ENCODE results near the gene SCYL2. TPM values are rescaled to one million over a fixed set of nuclear protein-coding genes. Genes with fewer than 3 reads are reported as not detected.
"Not testable (repeated sequence)": the region's sequence is repeated elsewhere in the genome, so short reads cannot be mapped to it uniquely, and the experiment has no call there.

The SCYL2 gene
- total RNA-seq, 2 experiments from 2014 or later = 37.5 to 40.8 TPM

DNA sequence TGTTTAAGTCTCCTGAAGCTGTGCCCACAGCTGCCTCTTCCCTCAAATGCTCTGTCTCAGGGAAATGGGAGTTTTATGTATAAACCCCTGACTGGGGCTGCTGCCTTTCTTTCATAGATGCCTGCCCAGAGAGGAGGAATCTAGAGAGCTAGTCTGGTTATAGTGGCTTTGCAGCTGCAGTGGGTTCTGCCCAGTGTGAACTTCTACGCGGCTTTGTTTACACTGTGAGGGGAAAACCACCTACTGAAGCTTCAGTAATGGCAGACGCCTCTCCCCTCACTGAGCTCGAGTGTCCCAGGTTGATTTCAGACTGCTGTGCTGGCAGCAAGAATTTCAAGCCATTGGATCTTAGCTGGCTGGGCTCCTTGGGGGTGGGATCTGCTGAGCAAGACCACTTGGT is 36.9 kb downstream of the SCYL2 start:
- H3K4me3 Mint-ChIP-seq = no peak overlapping the region

DNA sequence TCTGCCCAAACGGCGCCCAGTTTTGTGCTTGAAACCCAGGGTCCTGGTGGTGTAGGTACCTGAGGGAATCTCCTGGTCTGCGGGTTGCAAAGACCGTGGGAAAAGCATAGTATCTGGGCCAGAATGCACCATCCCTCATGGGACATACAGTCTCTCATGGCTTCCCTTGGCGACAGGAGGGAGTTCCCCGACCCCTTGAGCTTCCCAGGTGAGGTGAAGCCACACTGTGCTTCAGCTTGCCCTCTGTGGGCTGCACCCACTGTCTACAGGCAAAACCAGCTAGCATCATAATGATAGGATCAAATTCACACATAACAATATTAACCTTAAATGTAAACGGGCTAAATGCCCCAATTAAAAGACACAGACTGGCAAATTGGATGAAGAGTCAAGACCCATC is 37.4 kb downstream of the SCYL2 start:
- POLR2A ChIA-PET; ATAC-seq (ENCODE audit: poor library complexity); H3K4me3 Mint-ChIP-seq; H3K27me3 ChIP-seq (ENCODE audit: control insufficient read depth in 1 of 2, insufficient read depth in 2 of 2, low read length in 2 of 2); H3K27me3 Mint-ChIP-seq; CTCF ChIA-PET; DNase-seq; H3K4me1 ChIP-seq (ENCODE audit: insufficient read depth, low read length); H3K27ac ChIP-seq (ENCODE audit: low read depth in 1 of 2, low read length in 2 of 2); intact Hi-C loops (cut with DNase I, micrococcal nuclease); H3K27ac Mint-ChIP-seq; H3K4me1 Mint-ChIP-seq (ENCODE audit: low read depth); H3K4me3 ChIP-seq (ENCODE audit: low read length): not testable (repeated sequence)
- peaks cover 0 to 10% of the 10 kb centered on the region in 2 experiments for H3K9me3 ChIP-seq (ENCODE audit: control insufficient read depth in 1 of 2, insufficient read depth in 1 of 2, low read length in 2 of 2)
- Mint-ChIP-seq H3K36me3 (ENCODE audit: low read depth) (peaks cover 97% of the 10 kb centered on the region), H3K9me3 (peaks cover 16% of the 10 kb centered on the region)
- H3K36me3 ChIP-seq (ENCODE audit: insufficient read depth, low read length) = peaks cover 33% of the 10 kb centered on the region

More for the DNA sequence above, 36.9 kb downstream of the SCYL2 start:
- Histone ChIP-seq H3K4me1 (ENCODE audit: insufficient read depth, low read length) (no peaks in the 10 kb centered on the region), H3K4me3 (ENCODE audit: low read length) (no peak overlapping the region), H3K27me3 (ENCODE audit: control insufficient read depth in 1 of 2, insufficient read depth in 2 of 2, low read length in 2 of 2) (no peaks in the 10 kb centered on the region), H3K9me3 (ENCODE audit: control insufficient read depth in 1 of 2, insufficient read depth in 1 of 2, low read length in 2 of 2) (peaks cover 0 to 10% of the 10 kb centered on the region in 2 experiments), H3K36me3 (ENCODE audit: insufficient read depth, low read length) (peaks cover 38% of the 10 kb centered on the region), H3K27ac (ENCODE audit: low read depth in 1 of 2, low read length in 2 of 2) (no peak overlapping the region)
- ChIA-PET CTCF (no interaction called here), POLR2A (interaction anchor here (1.0 kb wide), 1 partner anchor 12 kb away, joined by 3 read pairs; no protein-coding TSS in a partner anchor)
- no peak overlapping the region for H3K27ac Mint-ChIP-seq
- DNase-seq (no peak), ATAC-seq (ENCODE audit: poor library complexity) (no peak)
- intact Hi-C loops (cut with DNase I, micrococcal nuclease) = no loop called here
- no peaks in the 10 kb centered on the region for H3K27me3 Mint-ChIP-seq
- TF ChIP-seq, protein P1, sequence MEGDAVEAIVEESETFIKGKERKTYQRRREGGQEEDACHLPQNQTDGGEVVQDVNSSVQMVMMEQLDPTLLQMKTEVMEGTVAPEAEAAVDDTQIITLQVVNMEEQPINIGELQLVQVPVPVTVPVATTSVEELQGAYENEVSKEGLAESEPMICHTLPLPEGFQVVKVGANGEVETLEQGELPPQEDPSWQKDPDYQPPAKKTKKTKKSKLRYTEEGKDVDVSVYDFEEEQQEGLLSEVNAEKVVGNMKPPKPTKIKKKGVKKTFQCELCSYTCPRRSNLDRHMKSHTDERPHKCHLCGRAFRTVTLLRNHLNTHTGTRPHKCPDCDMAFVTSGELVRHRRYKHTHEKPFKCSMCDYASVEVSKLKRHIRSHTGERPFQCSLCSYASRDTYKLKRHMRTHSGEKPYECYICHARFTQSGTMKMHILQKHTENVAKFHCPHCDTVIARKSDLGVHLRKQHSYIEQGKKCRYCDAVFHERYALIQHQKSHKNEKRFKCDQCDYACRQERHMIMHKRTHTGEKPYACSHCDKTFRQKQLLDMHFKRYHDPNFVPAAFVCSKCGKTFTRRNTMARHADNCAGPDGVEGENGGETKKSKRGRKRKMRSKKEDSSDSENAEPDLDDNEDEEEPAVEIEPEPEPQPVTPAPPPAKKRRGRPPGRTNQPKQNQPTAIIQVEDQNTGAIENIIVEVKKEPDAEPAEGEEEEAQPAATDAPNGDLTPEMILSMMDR (IDR thresholded peaks at IDR 0.05) = no peak
- peaks cover 18% of the 10 kb centered on the region for H3K9me3 Mint-ChIP-seq
- H3K36me3 Mint-ChIP-seq (ENCODE audit: low read depth) = peaks cover 97% of the 10 kb centered on the region
- H3K4me1 Mint-ChIP-seq (ENCODE audit: low read depth) = no peaks in the 10 kb centered on the region

DNA sequence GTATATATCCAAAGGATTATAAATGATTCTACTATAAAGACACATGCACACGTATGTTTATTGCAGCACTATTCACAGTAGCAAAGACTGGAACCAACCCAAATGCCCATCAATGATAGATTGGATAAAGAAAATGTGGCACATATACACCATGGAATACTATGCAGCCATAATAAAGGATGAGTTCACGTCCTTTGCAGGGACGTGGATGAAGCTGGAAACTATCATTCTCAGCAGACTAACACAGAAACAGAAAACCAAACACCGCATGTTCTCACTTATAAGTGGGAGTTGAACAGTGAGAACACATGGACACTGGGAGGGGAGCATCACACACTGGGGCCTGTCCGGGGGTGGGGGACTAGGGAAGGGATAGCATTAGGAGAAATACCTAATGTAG is 41.2 kb downstream of the SCYL2 start:
- H3K4me3 ChIP-seq (ENCODE audit: low read length); H3K27me3 ChIP-seq (ENCODE audit: control insufficient read depth in 1 of 2, insufficient read depth in 2 of 2, low read length in 2 of 2); DNase-seq; H3K27me3 Mint-ChIP-seq; H3K27ac Mint-ChIP-seq; ATAC-seq (ENCODE audit: poor library complexity); H3K4me1 Mint-ChIP-seq (ENCODE audit: low read depth); H3K9me3 ChIP-seq (ENCODE audit: control insufficient read depth in 1 of 2, insufficient read depth in 1 of 2, low read length in 2 of 2); intact Hi-C loops (cut with DNase I, micrococcal nuclease); H3K27ac ChIP-seq (ENCODE audit: low read depth in 1 of 2, low read length in 2 of 2); H3K9me3 Mint-ChIP-seq; POLR2A ChIA-PET; CTCF ChIA-PET; H3K4me3 Mint-ChIP-seq; H3K4me1 ChIP-seq (ENCODE audit: insufficient read depth, low read length): not testable (repeated sequence)
- H3K36me3 ChIP-seq (ENCODE audit: insufficient read depth, low read length) = peaks cover 28% of the 10 kb centered on the region
- H3K36me3 Mint-ChIP-seq (ENCODE audit: low read depth) = peaks cover 90% of the 10 kb centered on the region

DNA sequence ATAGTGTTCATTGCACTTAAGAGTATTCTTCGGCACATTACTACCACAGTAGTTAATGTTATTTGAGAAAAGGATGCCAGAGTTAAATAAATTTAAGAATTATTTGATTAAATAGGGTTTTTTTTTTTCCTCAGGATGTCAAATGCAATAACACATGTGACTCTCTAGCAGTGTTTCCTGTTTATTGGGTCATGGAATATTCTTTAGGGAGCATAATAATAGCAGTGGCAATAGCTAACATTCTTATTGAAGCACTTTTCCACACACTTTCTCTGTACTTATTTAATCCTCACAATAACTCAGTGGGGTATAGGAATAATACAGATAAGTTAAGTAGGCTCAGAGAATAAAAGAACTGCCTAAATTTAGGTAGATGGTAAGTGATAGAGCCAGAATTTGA is 44.3 kb downstream of the SCYL2 start:
- Histone ChIP-seq H3K9me3 (ENCODE audit: control insufficient read depth in 1 of 2, insufficient read depth in 1 of 2, low read length in 2 of 2) (no peaks in the 10 kb centered on the region), H3K27ac (ENCODE audit: low read depth in 1 of 2, low read length in 2 of 2) (no peak overlapping the region), H3K4me1 (ENCODE audit: insufficient read depth, low read length) (no peaks in the 10 kb centered on the region), H3K36me3 (ENCODE audit: insufficient read depth, low read length) (peaks cover 44% of the 10 kb centered on the region), H3K4me3 (ENCODE audit: low read length) (no peak overlapping the region), H3K27me3 (ENCODE audit: control insufficient read depth in 1 of 2, insufficient read depth in 2 of 2, low read length in 2 of 2) (no peaks in the 10 kb centered on the region)
- H3K27ac Mint-ChIP-seq = no peak overlapping the region
- ATAC-seq (ENCODE audit: poor library complexity) = no peak
- H3K27me3 Mint-ChIP-seq = no peaks in the 10 kb centered on the region
- H3K4me3 Mint-ChIP-seq = no peak overlapping the region
- H3K9me3 Mint-ChIP-seq = peaks cover 2% of the 10 kb centered on the region
- DNase-seq = no peak
- intact Hi-C loops (cut with DNase I, micrococcal nuclease) = no loop called here
- H3K36me3 Mint-ChIP-seq (ENCODE audit: low read depth) = peaks cover 87% of the 10 kb centered on the region
- H3K4me1 Mint-ChIP-seq (ENCODE audit: low read depth) = no peaks in the 10 kb centered on the region
- TF ChIP-seq, protein P1 (IDR thresholded peaks at IDR 0.05) = no peak
- CTCF ChIA-PET = interaction anchor here (0.6 kb wide), 1 partner anchor 235 kb away, joined by 3 read pairs; no protein-coding TSS in a partner anchor
- POLR2A ChIA-PET = no interaction called here

Data from CD4-positive, alpha-beta T cell (primary cell).